OCI-M2 (cell line): ENCODE results near the gene HMCN1.
"Not testable (repeated sequence)": the region's sequence is repeated elsewhere in the genome, so short reads cannot be mapped to it uniquely, and the experiment has no call there.

Experiments used
- DNase-seq: peaks from one replicate; lab custom pipeline; 2025; ENCODE audit not compliant: unreplicated experiment; lab: John Stamatoyannopoulos, UW

Gene HMCN1

GRCh38 chr1:186139115-186139514, 404.9 kb downstream of the HMCN1 start:
- no peak for DNase-seq

GRCh38 chr1:186139701-186140100, 405.5 kb downstream of the HMCN1 start:
- DNase-seq: no peak

- no peak for DNase-seq
Measured at GRCh38 chr1:186142159-186142558, 408.0 kb downstream of the HMCN1 start.

GRCh38 chr1:186142916-186143315, 408.7 kb downstream of the HMCN1 start:
- no peak for DNase-seq

GRCh38 chr1:186143481-186143880, 409.3 kb downstream of the HMCN1 start:
- no peak for DNase-seq

GRCh38 chr1:186144505-186144904, 410.3 kb downstream of the HMCN1 start:
- DNase-seq: no peak

GRCh38 chr1:186146974-186147373, 412.8 kb downstream of the HMCN1 start:
- DNase-seq: no peak

GRCh38 chr1:186149591-186149990, 415.4 kb downstream of the HMCN1 start:
- no peak for DNase-seq

GRCh38 chr1:186152227-186152619, 418.0 kb downstream of the HMCN1 start:
- no peak for DNase-seq

- DNase-seq: no peak
Measured at GRCh38 chr1:186152620-186153239, 418.5 kb downstream of the HMCN1 start.

- DNase-seq: no peak
Measured at GRCh38 chr1:186154651-186155050, 420.5 kb downstream of the HMCN1 start.

- no peak for DNase-seq
Measured at GRCh38 chr1:186155594-186155993, 421.4 kb downstream of the HMCN1 start.

- not testable (repeated sequence) for DNase-seq
Measured at GRCh38 chr1:186162895-186163294, 428.7 kb downstream of the HMCN1 start.

GRCh38 chr1:186164773-186165172, 430.6 kb downstream of the HMCN1 start:
- DNase-seq: no peak

- DNase-seq: no peak
Measured at GRCh38 chr1:186165303-186165702, 431.1 kb downstream of the HMCN1 start.

- no peak for DNase-seq
Measured at GRCh38 chr1:186167096-186167668, 433.0 kb downstream of the HMCN1 start.

- no peak for DNase-seq
Measured at GRCh38 chr1:186175588-186175987, 441.4 kb downstream of the HMCN1 start.

- DNase-seq: no peak
Measured at GRCh38 chr1:186178426-186179043, 444.3 kb downstream of the HMCN1 start.

GRCh38 chr1:186179231-186179630, 445.0 kb downstream of the HMCN1 start:
- DNase-seq: no peak

GRCh38 chr1:186183219-186183618, 449.0 kb downstream of the HMCN1 start:
- no peak for DNase-seq

- no peak for DNase-seq
Measured at GRCh38 chr1:186183970-186184628, 449.9 kb downstream of the HMCN1 start.

- DNase-seq: not testable (repeated sequence)
Measured at GRCh38 chr1:186186251-186186650, 452.1 kb downstream of the HMCN1 start.
